Gastroesophageal sphincter (tissue), 4 donors: Measurements from ENCODE around the gene HSPA1B. TPM values are rescaled to one million over a fixed set of nuclear protein-coding genes. Genes with fewer than 3 reads are reported as not detected.

Experiments
- ATAC-seq: fragments of 150-250 bp; one replicate; pipeline ENCODE4 v1.9.1; 2016; ENCODE audit warnings: mild to moderate bottlenecking, moderate library complexity
- H3K27ac ChIP-seq, 4 donors: fragments of 200-600 bp; sonication (generic) in 3 of 4; 1 replicate in 3 of 4; 2 replicates in 1 of 4; pipeline ENCODE4 v1.5.1; 2016 to 2019
- H3K27me3 ChIP-seq: fragments of 200-600 bp; sonication (generic); one replicate; pipeline ENCODE4 v1.5.1; 2019
- H3K36me3 ChIP-seq, 2 donors: fragments of 200-600 bp; sonication (generic); one replicate each; pipeline ENCODE4 v1.5.1; 2019; ENCODE audit warnings: control low read depth in 1 of 2
- H3K4me1 ChIP-seq, 3 donors: fragments of 200-600 bp; sonication (generic); 1 replicate in 2 of 3; 2 replicates in 1 of 3; pipeline ENCODE4 v1.5.1; 2016 to 2019; ENCODE audit warnings: control low read depth in 2 of 3
- H3K4me3 ChIP-seq, 2 donors: fragments of 200-600 bp; sonication (generic); one replicate each; pipeline ENCODE4 v1.5.1; 2019; ENCODE audit warnings: mild to moderate bottlenecking in 1 of 2, moderate library complexity in 1 of 2
- H3K9me3 ChIP-seq, 3 donors: fragments of 200-600 bp; sonication (generic); one replicate each; pipeline ENCODE4 v1.5.1; 2017 to 2019; ENCODE audit warnings: control low read depth in 2 of 3
- EP300 ChIP-seq: sonication (generic); formaldehyde crosslinking; IDR thresholded peaks from one replicate; pipeline ENCODE4 v1.6.1; 2017; ENCODE audit warnings: antibody characterized with exemption, mild to moderate bottlenecking
- POLR2A ChIP-seq, 2 donors: fragments of 450-650 bp; IDR thresholded peaks; one replicate each; pipeline ENCODE4 v1.6.1; 2017; ENCODE audit warnings: antibody characterized with exemption in 2 of 2, mild to moderate bottlenecking in 2 of 2, moderate library complexity in 1 of 2
- POLR2AphosphoS5 ChIP-seq: sonication (generic); formaldehyde crosslinking; IDR thresholded peaks from one replicate; pipeline ENCODE4 v1.6.1; 2017; ENCODE audit warnings: antibody characterized with exemption
- WGBS, 2 donors: methylation state at CpG; one replicate each; pipeline ENCODE4 v1.1.5; 2018; ENCODE audit warnings: low coverage in 1 of 2; 5-methylcytosine and 5-hydroxymethylcytosine counted together
- total RNA-seq, 4 donors: library from RNA; depleted of rRNA; stranded (reverse); fragments of >200 nt; gene quantifications; one replicate each; pipeline ENCODE4 v1.1.0, GENCODE V29; 2016
- TF ChIP-seq, protein P1 (sequence below), 4 experiments: fragments of 200-600 bp in 2 of 4; fragments of 450-650 bp in 2 of 4; sonication (generic) in 1 of 4; IDR thresholded peaks; one replicate each; pipeline ENCODE4 v1.5.1; 2017 to 2019; ENCODE audit warnings: antibody characterized with exemption in 4 of 4, mild to moderate bottlenecking in 2 of 4, moderate library complexity in 2 of 4

The HSPA1B gene
- total RNA-seq, result 100 to 1,000 TPM; 198 to 260 (median 219) TPM

DNA sequence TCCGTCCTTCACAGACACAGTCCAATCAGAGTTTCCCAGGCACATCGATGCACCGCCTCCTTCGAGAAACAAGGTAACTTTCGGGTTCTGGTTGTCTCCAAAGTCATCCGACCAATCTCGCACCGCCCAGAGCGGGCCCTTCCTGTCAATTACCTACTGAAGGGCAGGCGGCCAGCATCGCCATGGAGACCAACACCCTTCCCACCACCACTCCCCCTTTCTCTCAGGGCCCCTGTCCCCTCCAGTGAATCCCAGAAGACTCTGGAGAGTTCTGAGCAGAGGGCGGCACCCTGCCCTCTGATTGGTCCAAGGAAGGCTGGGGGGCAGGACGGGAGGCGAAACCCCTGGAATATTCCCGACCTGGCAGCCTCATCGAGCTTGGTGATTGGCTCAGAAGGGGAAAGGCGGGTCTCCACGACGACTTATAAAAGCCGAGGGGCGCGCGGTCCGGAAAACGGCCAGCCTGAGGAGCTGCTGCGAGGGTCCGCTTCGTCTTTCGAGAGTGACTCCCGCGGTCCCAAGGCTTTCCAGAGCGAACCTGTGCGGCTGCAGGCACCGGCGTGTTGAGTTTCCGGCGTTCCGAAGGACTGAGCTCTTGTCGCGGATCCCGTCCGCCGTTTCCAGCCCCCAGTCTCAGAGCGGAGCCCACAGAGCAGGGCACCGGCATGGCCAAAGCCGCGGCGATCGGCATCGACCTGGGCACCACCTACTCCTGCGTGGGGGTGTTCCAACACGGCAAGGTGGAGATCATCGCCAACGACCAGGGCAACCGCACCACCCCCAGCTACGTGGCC lies at the start of gene HSPA1B:
Gene HSPA1B (plus strand): TSS at position 453 of the 794 bp plus-strand sequence. CDS start 213 bp downstream, at position 666.
- peak within 1 kb of the TSS; percentile 89 to 98 (median 94) for H3K27ac ChIP-seq
- H3K9me3 ChIP-seq, result no peaks in the 10 kb centered on the region
- peaks cover 0 to 63% (median 25%) of the 10 kb centered on the region in 3 donors for H3K4me1 ChIP-seq
- no peaks in the 10 kb centered on the region for H3K36me3 ChIP-seq
- peak; percentile 93 for ATAC-seq
- WGBS, 2 donors, result 0% methylated on average over 1 to 5 of the region's 56 CpGs
- H3K27me3 ChIP-seq, result no peaks in the 10 kb centered on the region
- peak; percentile 100 for TF ChIP-seq POLR2AphosphoS5
- peak; percentile 100 for TF ChIP-seq POLR2A (IDR thresholded peaks at IDR 0.05)
- TF ChIP-seq EP300, result no peak
- TF ChIP-seq, protein P1, sequence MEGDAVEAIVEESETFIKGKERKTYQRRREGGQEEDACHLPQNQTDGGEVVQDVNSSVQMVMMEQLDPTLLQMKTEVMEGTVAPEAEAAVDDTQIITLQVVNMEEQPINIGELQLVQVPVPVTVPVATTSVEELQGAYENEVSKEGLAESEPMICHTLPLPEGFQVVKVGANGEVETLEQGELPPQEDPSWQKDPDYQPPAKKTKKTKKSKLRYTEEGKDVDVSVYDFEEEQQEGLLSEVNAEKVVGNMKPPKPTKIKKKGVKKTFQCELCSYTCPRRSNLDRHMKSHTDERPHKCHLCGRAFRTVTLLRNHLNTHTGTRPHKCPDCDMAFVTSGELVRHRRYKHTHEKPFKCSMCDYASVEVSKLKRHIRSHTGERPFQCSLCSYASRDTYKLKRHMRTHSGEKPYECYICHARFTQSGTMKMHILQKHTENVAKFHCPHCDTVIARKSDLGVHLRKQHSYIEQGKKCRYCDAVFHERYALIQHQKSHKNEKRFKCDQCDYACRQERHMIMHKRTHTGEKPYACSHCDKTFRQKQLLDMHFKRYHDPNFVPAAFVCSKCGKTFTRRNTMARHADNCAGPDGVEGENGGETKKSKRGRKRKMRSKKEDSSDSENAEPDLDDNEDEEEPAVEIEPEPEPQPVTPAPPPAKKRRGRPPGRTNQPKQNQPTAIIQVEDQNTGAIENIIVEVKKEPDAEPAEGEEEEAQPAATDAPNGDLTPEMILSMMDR (IDR thresholded peaks at IDR 0.05), result peak in 1 of 4 experiments; percentile 8
- H3K4me3 ChIP-seq, result peak within 1 kb of the TSS; percentile 37 to 58

DNA sequence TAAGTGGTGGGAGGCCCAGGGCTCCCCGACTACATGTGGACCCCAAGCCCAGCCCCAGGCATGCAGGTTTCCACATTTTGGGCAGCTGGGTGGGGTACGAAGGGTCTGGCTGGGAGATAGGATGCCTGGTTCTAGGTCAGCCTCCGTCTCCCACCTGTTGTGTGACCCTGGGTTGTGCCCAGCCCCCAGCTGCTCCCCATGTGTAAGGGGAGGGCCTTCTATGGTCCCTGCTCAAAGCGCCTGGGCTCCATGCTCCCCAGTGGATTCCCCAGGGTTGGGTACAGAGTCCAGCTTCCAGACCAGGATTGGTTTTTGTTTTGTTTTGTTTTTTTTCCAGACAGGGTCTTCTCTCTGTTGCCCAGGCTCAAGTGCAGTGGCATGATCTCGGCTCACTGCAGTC lies 49.3 kb upstream of the HSPA1B start:
- no peak for ATAC-seq
- Histone ChIP-seq H3K9me3 (no peaks in the 10 kb centered on the region), H3K27ac (no peak overlapping the region), H3K36me3 (peaks cover 0 to 53% of the 10 kb centered on the region in 2 donors), H3K4me1 (peaks cover 0 to 14% (median 10%) of the 10 kb centered on the region in 3 donors), H3K4me3 (no peak overlapping the region), H3K27me3 (no peaks in the 10 kb centered on the region)
- TF ChIP-seq POLR2AphosphoS5 (no peak), POLR2A (IDR thresholded peaks at IDR 0.05) (no peak), EP300 (no peak)
- TF ChIP-seq, protein P1 (IDR thresholded peaks at IDR 0.05), result no peak
- WGBS, 2 donors, result 100% methylated on average over 1 of the region's 5 CpGs; no CpG with 5 or more reads in 1 of the 2 donors

DNA sequence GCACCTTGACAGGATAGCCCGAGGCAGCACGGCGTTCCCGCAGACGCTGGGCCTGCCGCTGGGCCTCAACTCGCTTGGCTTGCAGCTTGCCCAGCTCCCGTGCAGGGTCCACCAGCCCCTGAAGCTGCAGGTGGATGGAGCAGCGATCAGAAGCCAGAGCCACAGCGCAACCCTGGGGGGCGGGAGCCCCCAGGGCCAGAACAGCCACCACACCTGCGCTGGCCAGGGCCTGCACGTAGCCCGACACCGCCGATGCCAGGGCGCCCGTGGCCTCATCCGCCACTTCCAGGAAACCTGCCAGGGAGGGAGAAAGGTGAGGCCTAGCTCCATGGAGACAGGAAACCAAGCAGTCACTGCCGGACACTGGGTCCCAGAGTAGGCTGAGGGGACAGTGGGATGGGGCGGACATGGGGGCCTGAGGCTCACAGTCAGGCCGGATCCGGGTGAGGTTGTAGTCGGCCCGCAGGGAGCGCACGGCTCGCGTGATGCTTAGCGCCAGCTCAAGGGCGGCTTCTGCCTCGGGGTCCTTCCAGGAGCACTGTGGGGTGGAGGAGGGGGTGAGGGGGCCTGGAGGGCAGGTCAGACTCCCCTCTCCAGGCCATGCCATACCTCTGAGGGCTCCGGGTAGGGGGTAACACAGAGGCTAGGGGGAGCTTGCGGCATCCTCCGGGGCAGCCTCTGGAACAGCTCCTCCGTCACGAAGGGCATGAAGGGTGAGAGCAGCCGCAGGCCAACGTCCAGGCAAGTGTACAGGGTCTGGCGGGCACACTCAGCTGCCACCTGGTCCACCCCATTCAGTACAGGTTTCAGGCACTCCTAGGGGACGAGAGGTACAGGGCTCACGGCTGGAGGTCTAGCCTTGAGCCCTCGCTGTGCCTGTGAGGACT lies 48.3 kb upstream of the HSPA1B start:
- Histone ChIP-seq H3K36me3 (peaks cover 0 to 64% of the 10 kb centered on the region in 2 donors), H3K4me3 (no peak overlapping the region), H3K4me1 (peaks cover 0 to 14% (median 10%) of the 10 kb centered on the region in 3 donors), H3K27ac (no peak overlapping the region), H3K9me3 (no peaks in the 10 kb centered on the region), H3K27me3 (no peaks in the 10 kb centered on the region)
- WGBS, 2 donors, result 88% methylated on average over 11 to 12 of the region's 43 CpGs
- ATAC-seq, result no peak
- TF ChIP-seq POLR2AphosphoS5 (no peak), POLR2A (IDR thresholded peaks at IDR 0.05) (no peak), EP300 (no peak)
- TF ChIP-seq, protein P1 (IDR thresholded peaks at IDR 0.05), result no peak

DNA sequence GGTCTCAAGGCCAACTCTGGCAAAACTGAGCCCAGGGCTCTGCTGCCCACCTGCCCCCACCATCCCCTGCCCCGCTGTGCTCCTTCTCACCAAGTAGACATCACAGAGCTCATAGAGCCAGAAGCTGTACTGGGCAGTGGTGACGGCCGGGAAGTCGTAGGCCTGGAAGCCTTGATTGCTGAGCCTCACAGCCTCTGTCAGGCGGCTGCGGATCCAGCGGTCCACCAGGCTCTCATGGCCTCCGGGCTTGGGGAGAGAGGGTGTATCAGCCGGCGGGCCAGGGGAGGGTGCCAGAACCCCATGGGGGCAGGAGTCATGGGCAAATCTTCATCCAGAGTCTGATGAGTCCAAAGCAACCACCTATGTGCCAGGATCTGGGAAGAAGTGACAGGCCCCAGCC lies 47.6 kb upstream of the HSPA1B start:
- H3K9me3 ChIP-seq, result no peaks in the 10 kb centered on the region
- no peak for ATAC-seq
- H3K4me1 ChIP-seq, result peaks cover 0 to 14% (median 10%) of the 10 kb centered on the region in 3 donors
- TF ChIP-seq, protein P1 (IDR thresholded peaks at IDR 0.05), result no peak
- TF ChIP-seq POLR2A (IDR thresholded peaks at IDR 0.05) (no peak), POLR2AphosphoS5 (no peak), EP300 (no peak)
- H3K27me3 ChIP-seq, result no peaks in the 10 kb centered on the region
- H3K27ac ChIP-seq, result no peak overlapping the region
- no peak overlapping the region for H3K4me3 ChIP-seq
- peaks cover 0 to 71% of the 10 kb centered on the region in 2 donors for H3K36me3 ChIP-seq
- WGBS, 2 donors, result no CpG with 5 or more reads among the region's 10 CpGs
